DOHH2 (cell line): ENCODE results near the gene RNASET2.

Source experiments
- H3F3A ChIP-seq: fragments of 200-600 bp; sonication (generic), shearing (Covaris generic); 2 replicates; pipeline ENCODE4 v1.6.0; 2016; ENCODE audit warnings: antibody characterized with exemption, mild to moderate bottlenecking; ENCODE audit not compliant: control insufficient read depth, insufficient read depth
- H3K27ac ChIP-seq: fragments of 200-600 bp; sonication (generic); 2 replicates; pipeline ENCODE4 v1.5.1; 2014; ENCODE audit warnings: low read depth, mild to moderate bottlenecking, low read length, moderate library complexity
- H3K27me3 ChIP-seq: fragments of 200-600 bp; sonication (generic); 2 replicates; pipeline ENCODE4 v1.6.1; 2014; ENCODE audit warnings: mild to moderate bottlenecking, low read length, mixed read lengths; ENCODE audit not compliant: control insufficient read depth
- H3K36me3 ChIP-seq: fragments of 200-600 bp; sonication (generic); 2 replicates; pipeline ENCODE4 v1.6.1; 2014; ENCODE audit warnings: mild to moderate bottlenecking, low read length, moderate library complexity, mixed read lengths; ENCODE audit not compliant: control insufficient read depth
- H3K4me1 ChIP-seq: fragments of 200-600 bp; sonication (generic); 2 replicates; pipeline ENCODE4 v1.6.1; 2014; ENCODE audit warnings: mild to moderate bottlenecking, low read length, mixed read lengths; ENCODE audit not compliant: control insufficient read depth
- H3K4me2 ChIP-seq: fragments of 200-600 bp; sonication (generic); 2 replicates; pipeline ENCODE4 v1.6.0; 2014; ENCODE audit warnings: mild to moderate bottlenecking, low read length, moderate library complexity
- H3K4me3 ChIP-seq: fragments of 200-600 bp; sonication (generic); 2 replicates; pipeline ENCODE4 v1.5.1; 2014; ENCODE audit warnings: mild to moderate bottlenecking, low read length, mixed read lengths
- H3K79me2 ChIP-seq: fragments of 200-600 bp; sonication (generic); 2 replicates; pipeline ENCODE4 v1.6.1; 2014; ENCODE audit warnings: mild to moderate bottlenecking, low read length, mixed read lengths; ENCODE audit not compliant: control insufficient read depth
- H3K9me2 ChIP-seq: fragments of 200-600 bp; sonication (generic); replicated peaks from 2 replicates; pipeline ENCODE4 v1.6.1; 2014; ENCODE audit warnings: mild to moderate bottlenecking, low read length, mixed read lengths; ENCODE audit not compliant: control insufficient read depth
- H3K9me3 ChIP-seq: fragments of 200-600 bp; sonication (generic); 2 replicates; pipeline ENCODE4 v1.6.1; 2014; ENCODE audit warnings: antibody characterized with exemption, low read length, mixed read lengths; ENCODE audit not compliant: control insufficient read depth, insufficient read depth
- H4K20me1 ChIP-seq: fragments of 200-600 bp; sonication (generic); 2 replicates; pipeline ENCODE4 v1.6.0; 2014; ENCODE audit warnings: low read depth, mild to moderate bottlenecking, antibody characterized with exemption, low read length, moderate library complexity; ENCODE audit not compliant: control insufficient read depth, insufficient read depth
- CTCF ChIP-seq: fragments of 200-600 bp; sonication (generic); IDR thresholded peaks from one replicate; pipeline ENCODE4 v1.5.1; 2014; ENCODE audit warnings: antibody characterized with exemption, mild to moderate bottlenecking, low read depth, low read length; ENCODE audit not compliant: poor library complexity, severe bottlenecking
- EZH2phosphoT487 ChIP-seq: fragments of 200-600 bp; sonication (generic); IDR thresholded peaks from 2 replicates; pipeline ENCODE4 v1.6.1; 2017; ENCODE audit warnings: borderline replicate concordance, mild to moderate bottlenecking, antibody characterized with exemption, low read length, moderate library complexity, mixed read lengths

Gene RNASET2

GRCh38 chr6:166933396-166933795 is 23.0 kb downstream of the RNASET2 start:
- Histone ChIP-seq H3K9me3 (no peaks in the 10 kb centered on the region), H3F3A (no peaks in the 10 kb centered on the region), H3K4me3 (no peak overlapping the region), H4K20me1 (no peaks in the 10 kb centered on the region; the same call in 1 of the 2 replicates), H3K4me2 (no peak overlapping the region), H3K27ac (no peak overlapping the region), H3K27me3 (no peaks in the 10 kb centered on the region), H3K79me2 (no peaks in the 10 kb centered on the region), H3K9me2 (no peaks in the 10 kb centered on the region), H3K36me3 (peaks cover 63% of the 10 kb centered on the region), H3K4me1 (peaks cover 16% of the 10 kb centered on the region)
- no peak for TF ChIP-seq EZH2phosphoT487
- no peak for TF ChIP-seq CTCF

GRCh38 chr6:166932616-166933015 is 23.7 kb downstream of the RNASET2 start:
- Histone ChIP-seq H3K4me2 (no peak overlapping the region), H3K9me2 (no peaks in the 10 kb centered on the region), H3K4me1 (peaks cover 16% of the 10 kb centered on the region), H3K4me3 (no peak overlapping the region), H3K79me2 (no peaks in the 10 kb centered on the region), H3F3A (no peaks in the 10 kb centered on the region), H3K27me3 (no peaks in the 10 kb centered on the region), H3K36me3 (peaks cover 62% of the 10 kb centered on the region), H3K27ac (no peak overlapping the region), H4K20me1 (no peaks in the 10 kb centered on the region; the same call in 1 of the 2 replicates), H3K9me3 (no peaks in the 10 kb centered on the region)
- TF ChIP-seq EZH2phosphoT487 = no peak
- TF ChIP-seq CTCF = no peak

- H4K20me1 ChIP-seq = no peaks in the 10 kb centered on the region
- H3F3A ChIP-seq = no peaks in the 10 kb centered on the region
- no peak overlapping the region for H3K27ac ChIP-seq
- no peaks in the 10 kb centered on the region for H3K9me3 ChIP-seq
- H3K9me2 ChIP-seq = no peaks in the 10 kb centered on the region
- no peak for TF ChIP-seq EZH2phosphoT487
- no peak overlapping the region for H3K4me2 ChIP-seq
- H3K4me3 ChIP-seq = no peak overlapping the region
- H3K79me2 ChIP-seq = no peaks in the 10 kb centered on the region
- H3K4me1 ChIP-seq = peaks cover 16% of the 10 kb centered on the region
- no peaks in the 10 kb centered on the region for H3K27me3 ChIP-seq
- H3K36me3 ChIP-seq = peaks cover 60% of the 10 kb centered on the region
Measured at GRCh38 chr6:166932116-166932515, 24.2 kb downstream of the RNASET2 start.

GRCh38 chr6:166931426-166931970 is 24.9 kb downstream of the RNASET2 start:
- H3K36me3 ChIP-seq = peaks cover 62% of the 10 kb centered on the region

More at GRCh38 chr6:166931426-166931970, 24.9 kb downstream of the RNASET2 start:
- H3K9me3 ChIP-seq = no peaks in the 10 kb centered on the region
- peaks cover 16% of the 10 kb centered on the region for H3K4me1 ChIP-seq
- no peak overlapping the region for H3K4me2 ChIP-seq
- H3K27me3 ChIP-seq = no peaks in the 10 kb centered on the region
- no peak overlapping the region for H3K27ac ChIP-seq
- no peaks in the 10 kb centered on the region for H3F3A ChIP-seq
- H3K79me2 ChIP-seq = no peaks in the 10 kb centered on the region
- H3K4me3 ChIP-seq = no peak overlapping the region
- TF ChIP-seq EZH2phosphoT487 = no peak
- no peak for TF ChIP-seq CTCF
- H3K9me2 ChIP-seq = no peaks in the 10 kb centered on the region
- H4K20me1 ChIP-seq = no peaks in the 10 kb centered on the region
